Kidney (tissue), 14 donors: ENCODE data around the gene SLFN14. TPM values are rescaled to one million over a fixed set of nuclear protein-coding genes. Genes with fewer than 3 reads are reported as not detected.
"Not testable (repeated sequence)": the region's sequence is repeated elsewhere in the genome, so short reads cannot be mapped to it uniquely, and the experiment has no call there.

Experiments
- DNase-seq, 5 donors: peaks; one replicate each; pipeline ENCODE4 v3.0.0-alpha.2; 2013 to 2020
- FAIRE-seq: peaks from 2 replicates; lab custom pipeline; 2012; peaks lifted over from hg19 to GRCh38; lab: Jason Lieb, UNC
- H3K27ac ChIP-seq, 2 donors: one replicate each; pipeline ENCODE4 v1.7.0; 2013; ENCODE audit warnings: low read depth in 2 of 2, low read length in 2 of 2, inconsistent platforms in 1 of 2
- H3K27me3 ChIP-seq: one replicate; pipeline ENCODE4 v1.7.1; 2013; ENCODE audit warnings: low read length, inconsistent platforms; ENCODE audit not compliant: control insufficient read depth, insufficient read depth
- H3K36me3 ChIP-seq, 3 donors: one replicate each; pipeline versions ENCODE4 v1.7.0 to v1.7.1; 2013; ENCODE audit warnings: low read length in 3 of 3, control low read depth in 1 of 3, inconsistent platforms in 1 of 3; ENCODE audit not compliant: insufficient read depth in 3 of 3, control insufficient read depth in 2 of 3
- H3K4me1 ChIP-seq, 3 donors: one replicate each; pipeline versions ENCODE4 v1.7.0 to v1.7.1; 2013; ENCODE audit warnings: low read length in 3 of 3, inconsistent platforms in 1 of 3, low read depth in 1 of 3; ENCODE audit not compliant: control insufficient read depth in 2 of 3, insufficient read depth in 2 of 3
- H3K4me3 ChIP-seq, 3 donors: one replicate each; pipeline versions ENCODE4 v1.7.0 to v1.8.1; 2013; ENCODE audit warnings: low read length in 3 of 3, control low read depth in 1 of 3, inconsistent platforms in 1 of 3
- H3K9ac ChIP-seq, 3 donors: one replicate each; pipeline versions ENCODE4 v1.7.0 to v1.7.1; 2013; ENCODE audit warnings: low read length in 3 of 3, control low read depth in 1 of 3, inconsistent platforms in 1 of 3
- H3K9me3 ChIP-seq, 3 donors: one replicate each; pipeline versions ENCODE4 v1.7.0 to v1.7.1; 2013; ENCODE audit warnings: low read length in 3 of 3, control low read depth in 1 of 3, inconsistent platforms in 1 of 3; ENCODE audit not compliant: control insufficient read depth in 2 of 3, insufficient read depth in 1 of 3
- intact Hi-C: fragments of 100-400 bp; cut with DNase I; formaldehyde crosslinking; loops from one replicate; pipeline ENCODE4 v1.11.1; 2022
- polyA plus RNA-seq: library from polyadenylated mRNA; stranded (reverse); fragments of 350-450 nt; fragmentation: Illumina TruSeq; extraction: RNeasy Lipid Tissue Mini Kit (QIAGEN cat#74804); gene quantifications from one replicate; pipeline ENCODE4 v1.2.3, GENCODE V29; 2014; ENCODE audit warnings: low read depth, low replicate concordance; ENCODE audit not compliant: insufficient read depth
- total RNA-seq: library from RNA; stranded (reverse); fragmentation: NEBNext Ultra II Directional; extraction: Animal tissue kit (Norgen Biotek cat#: 25700); gene quantifications from one replicate; pipeline ENCODE4 v1.2.1, GENCODE V29; 2021
- TF ChIP-seq, protein P1 (sequence below): IDR thresholded peaks from 3 replicates; pipeline ENCODE4 v1.5.1; 2012; ENCODE audit warnings: mild to moderate bottlenecking, moderate library complexity, borderline replicate concordance; ENCODE audit not compliant: insufficient read depth; ENCODE audit errors: extremely low read depth
- donor health status: control.
- donor health status: control.
- donor health status: control.
- donor health status: control.
- donor health status: control.
- donor health status: DM: yes; HTN: yes; CAD: no.
- donor health status: Normal renal cell carcinoma (clear cell type).

The SLFN14 gene
- total and polyA plus RNA-seq, 2 donors from 2014 or later = 0.09 TPM; not detected in 1

DNA sequence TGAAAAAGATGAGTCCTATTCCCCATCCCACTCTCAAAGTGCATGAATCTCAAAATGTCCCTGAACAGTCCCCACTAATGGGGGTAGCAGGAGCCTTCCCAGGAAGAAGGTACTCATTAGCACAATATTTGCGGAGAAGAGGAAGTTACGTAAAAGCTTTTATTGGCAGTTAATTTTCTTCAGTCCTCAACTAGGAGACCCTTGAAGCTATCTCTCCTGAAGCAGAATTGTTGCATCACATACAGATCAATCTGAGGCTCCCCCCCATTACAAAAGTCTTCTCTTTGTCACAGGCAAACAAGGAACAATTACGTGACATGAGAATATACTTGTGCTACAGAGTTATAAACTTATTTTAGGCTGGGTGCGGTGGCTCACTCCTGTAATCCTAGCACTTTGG is 37.3 kb downstream of the SLFN14 start:
- Histone ChIP-seq H3K27me3 (no peaks in the 10 kb centered on the region), H3K27ac (no peak overlapping the region), H3K36me3 (no peaks in the 10 kb centered on the region), H3K4me3 (no peak overlapping the region), H3K9ac (no peak overlapping the region), H3K9me3 (no peaks in the 10 kb centered on the region), H3K4me1 (no peaks in the 10 kb centered on the region)
- no peak for DNase-seq
- TF ChIP-seq, protein P1, sequence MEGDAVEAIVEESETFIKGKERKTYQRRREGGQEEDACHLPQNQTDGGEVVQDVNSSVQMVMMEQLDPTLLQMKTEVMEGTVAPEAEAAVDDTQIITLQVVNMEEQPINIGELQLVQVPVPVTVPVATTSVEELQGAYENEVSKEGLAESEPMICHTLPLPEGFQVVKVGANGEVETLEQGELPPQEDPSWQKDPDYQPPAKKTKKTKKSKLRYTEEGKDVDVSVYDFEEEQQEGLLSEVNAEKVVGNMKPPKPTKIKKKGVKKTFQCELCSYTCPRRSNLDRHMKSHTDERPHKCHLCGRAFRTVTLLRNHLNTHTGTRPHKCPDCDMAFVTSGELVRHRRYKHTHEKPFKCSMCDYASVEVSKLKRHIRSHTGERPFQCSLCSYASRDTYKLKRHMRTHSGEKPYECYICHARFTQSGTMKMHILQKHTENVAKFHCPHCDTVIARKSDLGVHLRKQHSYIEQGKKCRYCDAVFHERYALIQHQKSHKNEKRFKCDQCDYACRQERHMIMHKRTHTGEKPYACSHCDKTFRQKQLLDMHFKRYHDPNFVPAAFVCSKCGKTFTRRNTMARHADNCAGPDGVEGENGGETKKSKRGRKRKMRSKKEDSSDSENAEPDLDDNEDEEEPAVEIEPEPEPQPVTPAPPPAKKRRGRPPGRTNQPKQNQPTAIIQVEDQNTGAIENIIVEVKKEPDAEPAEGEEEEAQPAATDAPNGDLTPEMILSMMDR = no peak
- intact Hi-C loops = no loop called here
- no peak for FAIRE-seq

DNA sequence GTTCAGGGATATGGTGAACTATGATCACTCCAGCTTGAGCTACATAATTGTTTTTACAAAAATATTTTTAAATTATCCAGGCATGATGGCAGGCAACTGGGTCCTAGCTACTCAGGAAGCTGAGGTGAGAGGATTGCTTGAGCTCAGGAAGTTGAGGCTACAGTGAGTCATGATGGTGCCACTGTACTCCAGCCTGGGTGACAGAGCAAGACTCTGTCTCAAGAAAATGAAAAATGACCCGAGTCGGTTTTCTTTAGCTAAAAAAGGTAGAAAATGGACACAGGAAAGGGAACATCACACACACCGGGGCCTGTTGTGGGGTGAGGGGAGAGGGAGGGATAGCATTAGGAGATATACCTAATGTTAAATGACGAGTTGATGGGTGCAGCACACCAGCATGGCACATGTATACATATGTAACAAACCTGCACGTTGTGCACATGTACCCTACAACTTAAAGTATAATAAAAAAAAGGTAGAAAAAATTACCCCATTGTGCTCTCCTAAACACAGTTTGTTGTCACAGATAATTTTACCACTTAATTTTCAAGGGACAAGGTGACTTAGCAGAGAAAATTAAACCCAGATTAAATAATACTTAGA is 38.9 kb downstream of the SLFN14 start:
- H3K36me3 ChIP-seq, H3K27ac ChIP-seq, intact Hi-C loops, FAIRE-seq, H3K4me1 ChIP-seq, H3K27me3 ChIP-seq, H3K9me3 ChIP-seq, H3K4me3 ChIP-seq, DNase-seq, H3K9ac ChIP-seq: not testable (repeated sequence)

DNA sequence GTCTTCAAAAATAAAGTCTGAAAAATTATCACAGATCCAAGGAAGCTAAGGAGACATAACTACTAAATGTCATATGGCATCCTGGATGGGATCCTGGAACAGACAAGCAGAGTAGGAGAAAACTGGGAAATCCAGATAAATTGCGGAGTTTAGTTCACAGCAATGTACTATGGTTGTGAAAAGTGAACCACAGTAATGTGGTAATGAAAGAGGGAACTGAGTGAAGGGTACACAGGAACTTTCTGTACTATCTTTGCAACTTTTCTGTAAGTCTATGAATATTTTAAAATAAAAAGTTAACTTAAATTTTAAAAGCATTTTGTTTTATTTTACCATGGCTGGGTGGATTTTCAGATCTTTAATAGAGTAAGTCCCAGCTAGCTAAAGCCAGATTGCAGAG is 39.5 kb downstream of the SLFN14 start:
- Histone ChIP-seq H3K27me3 (peaks cover 4% of the 10 kb centered on the region), H3K4me1 (no peaks in the 10 kb centered on the region), H3K27ac (no peak overlapping the region), H3K36me3 (no peaks in the 10 kb centered on the region), H3K9ac (no peak overlapping the region), H3K4me3 (no peak overlapping the region), H3K9me3 (no peaks in the 10 kb centered on the region)
- intact Hi-C loops = no loop called here
- DNase-seq (no peak), FAIRE-seq (no peak)
- TF ChIP-seq, protein P1 = no peak

DNA sequence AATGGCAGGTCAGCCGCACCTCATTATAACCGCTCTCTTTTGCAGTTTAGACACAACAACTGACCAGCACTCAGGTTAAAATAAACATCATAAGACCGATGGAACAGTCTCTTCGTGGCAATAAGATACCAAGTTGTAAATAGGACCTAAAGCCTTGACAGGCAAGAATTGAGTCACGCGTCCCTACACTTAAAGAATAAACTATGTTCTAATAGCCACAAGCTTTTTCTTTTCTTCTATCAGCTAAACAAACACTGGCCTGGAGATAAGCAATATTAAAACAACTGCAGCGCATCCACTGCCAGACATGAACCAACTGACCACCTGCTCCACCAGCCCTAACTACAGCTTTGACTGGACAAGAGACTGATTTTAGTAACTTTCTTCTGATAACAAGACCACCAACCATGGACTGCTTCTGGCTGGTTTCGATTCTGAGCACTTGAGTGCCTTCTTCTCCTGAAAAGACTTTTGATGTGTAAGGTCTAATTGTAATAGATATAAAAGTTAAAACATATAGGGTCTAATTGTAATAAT is 40.6 kb downstream of the SLFN14 start:
- Histone ChIP-seq H3K27me3 (peaks cover 7% of the 10 kb centered on the region), H3K4me1 (no peaks in the 10 kb centered on the region), H3K4me3 (no peak overlapping the region), H3K9ac (no peak overlapping the region), H3K9me3 (no peaks in the 10 kb centered on the region), H3K36me3 (no peaks in the 10 kb centered on the region), H3K27ac (no peak overlapping the region)
- intact Hi-C loops = no loop called here
- TF ChIP-seq, protein P1 = no peak
- DNase-seq (no peak), FAIRE-seq (no peak)
